Measurements from ENCODE around the gene TRIM40. TPM values are rescaled to one million over a fixed set of nuclear protein-coding genes. Genes with fewer than 3 reads are reported as not detected.
A peak's percentile ranks its signal among the peaks of the same experiment; 100 is the strongest.

Gene TRIM40
- total and polyA plus RNA-seq, 3 donors from 2014 or later: 0.19 to 7.5 (median 0.79) TPM

- no peaks in the 10 kb centered on the region for H3K27me3 ChIP-seq
- H3K27ac ChIP-seq: no peak overlapping the region
- intact Hi-C loops (cut with DNase I; ENCODE audit: low total_unique reads): no loop called here
- peaks cover 6% of the 10 kb centered on the region for H3K4me1 ChIP-seq
- no peaks in the 10 kb centered on the region for H3K36me3 ChIP-seq (ENCODE audit: low read depth, missing control alignments)
- H3K9me3 ChIP-seq: no peaks in the 10 kb centered on the region
- H3K4me3 ChIP-seq: peak overlapping the region in 1 of 2 donors; percentile 44
- DNase-seq: no peak
- TF ChIP-seq POLR2A (IDR thresholded peaks at IDR 0.05): no peak
- no peak for TF ChIP-seq CTCF (IDR thresholded peaks at IDR 0.05)
- 68 to 87% methylated on average over 4 of the region's 4 CpGs for WGBS, 2 donors
Observed at GRCh38 chr6:30172681-30173080, 36.7 kb downstream of the TRIM40 start.

GRCh38 chr6:30175765-30176164, 39.8 kb downstream of the TRIM40 start:
- Histone ChIP-seq H3K4me3 (no peak overlapping the region), H3K36me3 (ENCODE audit: low read depth, missing control alignments) (no peaks in the 10 kb centered on the region), H3K27me3 (no peaks in the 10 kb centered on the region), H3K27ac (no peak overlapping the region), H3K4me1 (peaks cover 6% of the 10 kb centered on the region), H3K9me3 (no peaks in the 10 kb centered on the region)
- 88 to 100% methylated on average over 2 of the region's 2 CpGs for WGBS, 2 donors
- no peak for TF ChIP-seq POLR2A (IDR thresholded peaks at IDR 0.05)
- no peak for TF ChIP-seq CTCF (IDR thresholded peaks at IDR 0.05)
- no peak for DNase-seq
- intact Hi-C loops (cut with DNase I; ENCODE audit: low total_unique reads): no loop called here

- no peaks in the 10 kb centered on the region for H3K9me3 ChIP-seq
- TF ChIP-seq POLR2A (IDR thresholded peaks at IDR 0.05): no peak
- TF ChIP-seq CTCF (IDR thresholded peaks at IDR 0.05): no peak
- H3K27ac ChIP-seq: no peak overlapping the region
- no peak for DNase-seq
- no peaks in the 10 kb centered on the region for H3K36me3 ChIP-seq (ENCODE audit: low read depth, missing control alignments)
- H3K27me3 ChIP-seq: no peaks in the 10 kb centered on the region
- 85 to 96% methylated on average over 1 of the region's 1 CpG for WGBS, 2 donors
- intact Hi-C loops (cut with DNase I; ENCODE audit: low total_unique reads): no loop called here
- no peaks in the 10 kb centered on the region for H3K4me1 ChIP-seq
- no peak overlapping the region for H3K4me3 ChIP-seq
Observed at GRCh38 chr6:30178837-30179236, 42.9 kb downstream of the TRIM40 start.

GRCh38 chr6:30180145-30180544, 44.2 kb downstream of the TRIM40 start:
- H3K4me1 ChIP-seq: peaks cover 4% of the 10 kb centered on the region
- H3K36me3 ChIP-seq (ENCODE audit: low read depth, missing control alignments): no peaks in the 10 kb centered on the region
- WGBS, 2 donors: 78 to 92% methylated on average over 1 of the region's 1 CpG
- H3K4me3 ChIP-seq: no peak overlapping the region
- intact Hi-C loops (cut with DNase I; ENCODE audit: low total_unique reads): no loop called here
- H3K9me3 ChIP-seq: no peaks in the 10 kb centered on the region
- no peak overlapping the region for H3K27ac ChIP-seq
- TF ChIP-seq CTCF (IDR thresholded peaks at IDR 0.05) (no peak), POLR2A (IDR thresholded peaks at IDR 0.05) (no peak)
- H3K27me3 ChIP-seq: no peaks in the 10 kb centered on the region
- no peak for DNase-seq

- no peak overlapping the region for H3K27ac ChIP-seq
- no peaks in the 10 kb centered on the region for H3K27me3 ChIP-seq
- no peak for DNase-seq
- intact Hi-C loops (cut with DNase I; ENCODE audit: low total_unique reads): no loop called here
- no peak overlapping the region for H3K4me3 ChIP-seq
- no peaks in the 10 kb centered on the region for H3K9me3 ChIP-seq
- TF ChIP-seq CTCF (IDR thresholded peaks at IDR 0.05): no peak
- no peak for TF ChIP-seq POLR2A (IDR thresholded peaks at IDR 0.05)
- H3K4me1 ChIP-seq: peaks cover 4% of the 10 kb centered on the region
- no peaks in the 10 kb centered on the region for H3K36me3 ChIP-seq (ENCODE audit: low read depth, missing control alignments)
- WGBS, 2 donors: 88 to 94% methylated on average over 4 to 5 of the region's 5 CpGs
Observed at GRCh38 chr6:30184417-30185031, 48.6 kb downstream of the TRIM40 start.
